H9 (cell line): ENCODE results near the gene ATP1A4. TPM values are rescaled to one million over a fixed set of nuclear protein-coding genes. Genes with fewer than 3 reads are reported as not detected.

Experiments used
- DNase-seq: peaks from one replicate; pipeline ENCODE4 v3.0.0-alpha.2; 2017
- H2AFZ ChIP-seq: one replicate; pipeline ENCODE4 v1.6.1; 2013; ENCODE audit warnings: mild to moderate bottlenecking, low read length, control low read depth, moderate library complexity
- H2AK5ac ChIP-seq: 2 replicates; pipeline ENCODE4 v1.6.1; 2013; ENCODE audit warnings: low read length, control low read depth, mixed read lengths; ENCODE audit not compliant: insufficient read length
- H2BK120ac ChIP-seq: one replicate; pipeline ENCODE4 v1.6.1; 2013; ENCODE audit warnings: low read depth, mild to moderate bottlenecking, low read length, control low read depth, inconsistent platforms; ENCODE audit not compliant: poor library complexity, severe bottlenecking
- H2BK12ac ChIP-seq: 2 replicates; pipeline ENCODE4 v1.6.1; 2013; ENCODE audit warnings: low read length, control low read depth, mixed read lengths, low read depth; ENCODE audit not compliant: insufficient read length
- H2BK15ac ChIP-seq: 2 replicates; pipeline ENCODE4 v1.6.1; 2013; ENCODE audit warnings: low read depth, low read length, control low read depth
- H2BK20ac ChIP-seq: one replicate; pipeline ENCODE4 v1.6.1; 2013; ENCODE audit warnings: low read depth, mild to moderate bottlenecking, low read length, control low read depth, inconsistent platforms; ENCODE audit not compliant: poor library complexity, severe bottlenecking
- H2BK5ac ChIP-seq: 2 replicates; pipeline ENCODE4 v1.6.1; 2013; ENCODE audit warnings: low read length, control low read depth, mixed read lengths; ENCODE audit not compliant: insufficient read length
- H3K14ac ChIP-seq: 2 replicates; pipeline ENCODE4 v1.6.1; 2013; ENCODE audit warnings: low read length, control low read depth; ENCODE audit not compliant: insufficient read depth
- H3K18ac ChIP-seq: 2 replicates; pipeline ENCODE4 v1.6.1; 2013; ENCODE audit warnings: low read depth, mild to moderate bottlenecking, mixed read lengths, low read length, control low read depth; ENCODE audit not compliant: insufficient read length
- H3K23ac ChIP-seq: 2 replicates; pipeline ENCODE4 v1.6.1; 2013; ENCODE audit warnings: low read length, control low read depth, mixed read lengths, low read depth; ENCODE audit not compliant: insufficient read length
- H3K23me2 ChIP-seq: 2 replicates; pipeline ENCODE4 v1.6.1; 2013; ENCODE audit warnings: low read depth, mild to moderate bottlenecking, mixed read lengths, low read length, control low read depth; ENCODE audit not compliant: insufficient read length, poor library complexity, severe bottlenecking
- H3K27ac ChIP-seq: 2 replicates; pipeline ENCODE4 v1.5.1; 2013; ENCODE audit warnings: low read length, control low read depth, mixed read lengths, low read depth; ENCODE audit not compliant: insufficient read length
- H3K27me3 ChIP-seq: 2 replicates; pipeline ENCODE4 v1.6.1; 2013; ENCODE audit warnings: low read length, control low read depth, inconsistent platforms; ENCODE audit not compliant: insufficient read depth
- H3K4ac ChIP-seq: 2 replicates; pipeline ENCODE4 v1.6.1; 2013; ENCODE audit warnings: low read depth, mild to moderate bottlenecking, control low read depth, inconsistent platforms, low read length, moderate library complexity
- H3K4me1 ChIP-seq: 2 replicates; pipeline ENCODE4 v1.6.1; 2013; ENCODE audit warnings: low read length, control low read depth, inconsistent platforms; ENCODE audit not compliant: insufficient read depth
- H3K4me2 ChIP-seq: 2 replicates; pipeline ENCODE4 v1.6.1; 2013; ENCODE audit warnings: low read length, control low read depth, mixed read lengths; ENCODE audit not compliant: insufficient read length, insufficient read depth
- H3K56ac ChIP-seq: 2 replicates; pipeline ENCODE4 v1.6.1; 2013; ENCODE audit warnings: low read depth, mild to moderate bottlenecking, mixed read lengths, low read length, control low read depth; ENCODE audit not compliant: insufficient read length
- H3K79me1 ChIP-seq: 2 replicates; pipeline ENCODE4 v1.6.1; 2013; ENCODE audit warnings: low read depth, mild to moderate bottlenecking, moderate library complexity, low read length, control low read depth, inconsistent platforms; ENCODE audit not compliant: insufficient read depth, poor library complexity, severe bottlenecking
- H3K79me2 ChIP-seq: 2 replicates; pipeline ENCODE4 v1.6.1; 2013; ENCODE audit warnings: low read length, control low read depth, inconsistent platforms; ENCODE audit not compliant: insufficient read depth
- H3K9ac ChIP-seq: 2 replicates; pipeline ENCODE4 v1.6.1; 2013; ENCODE audit warnings: low read length, control low read depth, mixed read lengths; ENCODE audit not compliant: insufficient read length; ENCODE audit errors: extremely low read depth
- H3K9me3 ChIP-seq: one replicate; pipeline ENCODE4 v1.6.1; 2013; ENCODE audit warnings: low read depth, low read length, inconsistent platforms; ENCODE audit not compliant: control insufficient read depth
- H3T11ph ChIP-seq: one replicate; pipeline ENCODE4 v1.6.1; 2013; ENCODE audit warnings: mild to moderate bottlenecking, low read length, control low read depth, inconsistent platforms
- H4K20me1 ChIP-seq: one replicate; pipeline ENCODE4 v1.6.1; 2013; ENCODE audit not compliant: control insufficient read depth, insufficient read length, insufficient read depth
- H4K5ac ChIP-seq: 2 replicates; pipeline ENCODE4 v1.6.1; 2013; ENCODE audit warnings: low read depth, mild to moderate bottlenecking, mixed read lengths, low read length, control low read depth; ENCODE audit not compliant: insufficient read length
- H4K8ac ChIP-seq: replicated peaks from 2 replicates; pipeline ENCODE4 v1.6.1; 2013; ENCODE audit warnings: low read length, control low read depth, mixed read lengths, low read depth; ENCODE audit not compliant: insufficient read length
- H4K91ac ChIP-seq: 2 replicates; pipeline ENCODE4 v1.6.1; 2013; ENCODE audit warnings: low read depth, mild to moderate bottlenecking, moderate library complexity, mixed read lengths, low read length, control low read depth; ENCODE audit not compliant: insufficient read length
- H3K27ac Mint-ChIP-seq, 3 experiments: 2 replicates in 2 of 3; 3 replicates in 1 of 3; pipeline ENCODE4 v1.8.0; 2020 to 2021; ENCODE audit warnings: mixed read lengths in 3 of 3, mild to moderate bottlenecking in 1 of 3, moderate library complexity in 1 of 3
- H3K27me3 Mint-ChIP-seq: 2 replicates; pipeline ENCODE4 v1.8.0; 2021; ENCODE audit warnings: low read depth, mild to moderate bottlenecking, moderate library complexity, mixed read lengths
- H3K36me3 Mint-ChIP-seq, 3 experiments: 2 replicates in 2 of 3; 3 replicates in 1 of 3; pipeline ENCODE4 v1.8.0; 2020 to 2021; ENCODE audit warnings: low read depth in 3 of 3, mixed read lengths in 3 of 3; ENCODE audit not compliant: insufficient read depth in 1 of 3
- H3K4me1 Mint-ChIP-seq, 2 experiments: 2 replicates each; pipeline ENCODE4 v1.8.0; 2020; ENCODE audit warnings: mixed read lengths in 2 of 2
- H3K4me3 Mint-ChIP-seq, 2 experiments: 2 replicates in 1 of 2; 3 replicates in 1 of 2; pipeline ENCODE4 v1.8.0; 2020 to 2021; ENCODE audit warnings: mild to moderate bottlenecking in 2 of 2, mixed read lengths in 2 of 2, moderate library complexity in 1 of 2
- H3K9me3 Mint-ChIP-seq, 2 experiments: 2 replicates in 1 of 2; 3 replicates in 1 of 2; pipeline ENCODE4 v1.8.0; 2020; ENCODE audit warnings: mild to moderate bottlenecking in 2 of 2, mixed read lengths in 2 of 2, moderate library complexity in 1 of 2
- CTCF ChIP-seq: fragments of 200-600 bp; sonication (generic); conservative IDR thresholded peaks from 3 replicates; pipeline ENCODE4 v1.8.0; 2021; ENCODE audit warnings: antibody characterized with exemption, mild to moderate bottlenecking
- WGBS: extraction: QIAGEN DNeasy Blood & Tissue Kit; methylation state at CpG from one replicate; pipeline ENCODE4 v1.1.7; 2013; ENCODE audit warnings: missing lambda C conversion rate, low lambda C conversion rate, mixed read lengths; ENCODE audit not compliant: insufficient read length; ENCODE audit errors: extremely low coverage; 5-methylcytosine and 5-hydroxymethylcytosine counted together
- total RNA-seq: library from RNA; stranded (reverse); gene quantifications from 2 replicates; pipeline ENCODE4 v1.2.1, GENCODE V29; 2021

The ATP1A4 gene
- total RNA-seq, 1 experiment from 2014 or later = 0.20 TPM

GRCh38 chr1:160206421-160207117 is 55.2 kb downstream of the ATP1A4 start:
- no peak overlapping the region for H3K18ac ChIP-seq
- no peak overlapping the region for H2BK12ac ChIP-seq
- H3K36me3 Mint-ChIP-seq = peaks cover 8 to 45% (median 12%) of the 10 kb centered on the region in 3 experiments; a peak in 6 of 7 replicates
- no peak overlapping the region for H2AFZ ChIP-seq
- H3K4me2 ChIP-seq = peak overlapping the region; percentile 56
- no peak overlapping the region for H3K27ac ChIP-seq
- H3K27ac Mint-ChIP-seq = peak overlapping the region in 1 of 3 experiments; percentile 71; a peak in 4 of 7 replicates
- H3K27me3 Mint-ChIP-seq = no peaks in the 10 kb centered on the region
- no peak overlapping the region for H3K4ac ChIP-seq
- no peak overlapping the region for H2BK20ac ChIP-seq
- H3K9me3 ChIP-seq = no peaks in the 10 kb centered on the region
- H3K4me3 Mint-ChIP-seq = peak overlapping the region; percentile 91
- H3K4me1 Mint-ChIP-seq = peaks cover 62 to 65% of the 10 kb centered on the region in 2 experiments
- H2BK120ac ChIP-seq = no peak overlapping the region
- no peak overlapping the region for H4K91ac ChIP-seq
- no peak overlapping the region for H3T11ph ChIP-seq
- no peaks in the 10 kb centered on the region for H4K20me1 ChIP-seq
- H4K5ac ChIP-seq = no peak overlapping the region
- H3K79me2 ChIP-seq = no peaks in the 10 kb centered on the region
- H3K9ac ChIP-seq = no peak overlapping the region
- no peaks in the 10 kb centered on the region for H3K27me3 ChIP-seq
- no peak overlapping the region for H4K8ac ChIP-seq
- H3K79me1 ChIP-seq = no peaks in the 10 kb centered on the region
- no peak overlapping the region for H3K56ac ChIP-seq
- H2BK15ac ChIP-seq = no peak overlapping the region
- H3K9me3 Mint-ChIP-seq = no peaks in the 10 kb centered on the region
- H2BK5ac ChIP-seq = no peak overlapping the region
- no peak overlapping the region for H2AK5ac ChIP-seq
- TF ChIP-seq CTCF = no peak
- WGBS = no CpG with 5 or more reads among the region's 9 CpGs
- H3K14ac ChIP-seq = no peak overlapping the region
- peak; percentile 57 for DNase-seq
- no peak overlapping the region for H3K23ac ChIP-seq
- H3K23me2 ChIP-seq = peaks cover 9% of the 10 kb centered on the region
- peaks cover 24% of the 10 kb centered on the region; the same call in 1 of the 2 replicates for H3K4me1 ChIP-seq
